ENCODE measurements around the gene KRT86. TPM values are rescaled to one million over a fixed set of nuclear protein-coding genes. Genes with fewer than 3 reads are reported as not detected.

The KRT86 gene
- total and polyA plus RNA-seq, 2 experiments from 2014 or later = 0.35 TPM; not detected in 1

- Histone ChIP-seq H3K4me1 (ENCODE audit: low read depth) (no peaks in the 10 kb centered on the region), H3K9me3 (ENCODE audit: low read depth) (no peaks in the 10 kb centered on the region), H3K27ac (no peak overlapping the region), H3K27me3 (peaks cover 52% of the 10 kb centered on the region), H3K36me3 (no peaks in the 10 kb centered on the region), H3K4me3 (no peak overlapping the region)
- TF ChIP-seq, protein P1, sequence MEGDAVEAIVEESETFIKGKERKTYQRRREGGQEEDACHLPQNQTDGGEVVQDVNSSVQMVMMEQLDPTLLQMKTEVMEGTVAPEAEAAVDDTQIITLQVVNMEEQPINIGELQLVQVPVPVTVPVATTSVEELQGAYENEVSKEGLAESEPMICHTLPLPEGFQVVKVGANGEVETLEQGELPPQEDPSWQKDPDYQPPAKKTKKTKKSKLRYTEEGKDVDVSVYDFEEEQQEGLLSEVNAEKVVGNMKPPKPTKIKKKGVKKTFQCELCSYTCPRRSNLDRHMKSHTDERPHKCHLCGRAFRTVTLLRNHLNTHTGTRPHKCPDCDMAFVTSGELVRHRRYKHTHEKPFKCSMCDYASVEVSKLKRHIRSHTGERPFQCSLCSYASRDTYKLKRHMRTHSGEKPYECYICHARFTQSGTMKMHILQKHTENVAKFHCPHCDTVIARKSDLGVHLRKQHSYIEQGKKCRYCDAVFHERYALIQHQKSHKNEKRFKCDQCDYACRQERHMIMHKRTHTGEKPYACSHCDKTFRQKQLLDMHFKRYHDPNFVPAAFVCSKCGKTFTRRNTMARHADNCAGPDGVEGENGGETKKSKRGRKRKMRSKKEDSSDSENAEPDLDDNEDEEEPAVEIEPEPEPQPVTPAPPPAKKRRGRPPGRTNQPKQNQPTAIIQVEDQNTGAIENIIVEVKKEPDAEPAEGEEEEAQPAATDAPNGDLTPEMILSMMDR (IDR thresholded peaks at IDR 0.05; ENCODE audit: low read depth, low read length) = no peak
- DNase-seq (ENCODE audit: low read depth in 1 of 2, low spot score in 1 of 2) = no peak
Observed at GRCh38 chr12:52350786-52351185, 76.3 kb downstream of the KRT86 start.

DNA sequence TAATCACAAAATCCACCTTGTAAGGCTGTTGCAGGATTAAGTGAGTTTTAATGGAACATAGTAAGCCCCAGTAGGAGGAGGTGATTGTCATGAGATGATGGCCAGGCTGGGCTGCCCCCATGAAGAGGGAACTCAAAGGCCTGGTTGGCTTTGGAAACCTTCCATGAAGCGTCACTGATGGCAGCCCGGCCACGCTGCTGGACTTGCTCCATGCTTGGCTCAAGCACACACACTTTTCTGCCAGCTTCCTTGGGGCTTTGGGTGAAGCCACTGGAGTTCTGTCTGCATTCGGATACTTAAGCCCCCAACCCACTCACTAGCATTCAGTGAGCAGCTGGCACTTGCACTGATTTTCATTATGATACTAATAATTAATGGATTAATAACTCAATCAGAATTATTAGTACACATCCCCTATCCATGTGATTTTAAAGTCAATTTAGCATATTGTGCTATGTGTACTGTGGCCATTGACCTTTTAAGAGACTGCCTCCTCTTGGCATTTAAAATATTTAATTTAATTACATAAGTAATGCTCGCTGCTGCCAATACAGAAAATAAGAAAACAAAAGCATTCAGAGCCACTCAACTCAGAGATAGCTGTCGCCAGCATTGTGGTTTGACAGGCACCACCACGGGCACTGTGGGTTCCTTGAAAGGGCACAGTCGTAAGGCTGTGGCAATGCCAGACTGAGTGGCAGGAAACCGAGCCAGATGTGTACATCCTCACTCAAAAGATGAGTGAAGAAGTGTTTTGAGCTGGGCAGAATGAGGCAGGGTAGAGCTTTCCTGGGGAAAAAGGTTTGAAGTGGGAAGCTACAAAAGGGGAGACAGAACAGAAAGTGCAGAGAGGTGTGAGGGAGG is 77.0 kb downstream of the KRT86 start:
- Histone ChIP-seq H3K27ac (no peak overlapping the region), H3K4me1 (ENCODE audit: low read depth) (no peaks in the 10 kb centered on the region), H3K4me3 (no peak overlapping the region), H3K36me3 (no peaks in the 10 kb centered on the region), H3K9me3 (ENCODE audit: low read depth) (no peaks in the 10 kb centered on the region), H3K27me3 (peaks cover 52% of the 10 kb centered on the region)
- DNase-seq (ENCODE audit: low read depth in 1 of 2, low spot score in 1 of 2) = no peak
- TF ChIP-seq, protein P1 (IDR thresholded peaks at IDR 0.05; ENCODE audit: low read depth, low read length) = no peak

- H3K27me3 ChIP-seq = peaks cover 57% of the 10 kb centered on the region
- DNase-seq (ENCODE audit: low read depth in 1 of 2, low spot score in 1 of 2) = no peak
- no peaks in the 10 kb centered on the region for H3K4me1 ChIP-seq (ENCODE audit: low read depth)
- H3K9me3 ChIP-seq (ENCODE audit: low read depth) = no peaks in the 10 kb centered on the region
- H3K27ac ChIP-seq = no peak overlapping the region
- no peaks in the 10 kb centered on the region for H3K36me3 ChIP-seq
- TF ChIP-seq, protein P1 (IDR thresholded peaks at IDR 0.05; ENCODE audit: low read depth, low read length) = no peak
- H3K4me3 ChIP-seq = no peak overlapping the region
Observed at GRCh38 chr12:52352951-52353350, 78.5 kb downstream of the KRT86 start.

- peaks cover 57% of the 10 kb centered on the region for H3K27me3 ChIP-seq
- no peaks in the 10 kb centered on the region for H3K9me3 ChIP-seq (ENCODE audit: low read depth)
- TF ChIP-seq, protein P1 (IDR thresholded peaks at IDR 0.05; ENCODE audit: low read depth, low read length) = no peak
- H3K27ac ChIP-seq = no peak overlapping the region
- no peaks in the 10 kb centered on the region for H3K36me3 ChIP-seq
- no peaks in the 10 kb centered on the region for H3K4me1 ChIP-seq (ENCODE audit: low read depth)
- no peak overlapping the region for H3K4me3 ChIP-seq
- no peak for DNase-seq (ENCODE audit: low read depth in 1 of 2, low spot score in 1 of 2)
Observed at GRCh38 chr12:52353766-52354165, 79.3 kb downstream of the KRT86 start.

GRCh38 chr12:52354200-52354599 is 79.8 kb downstream of the KRT86 start:
- H3K27me3 ChIP-seq = peaks cover 57% of the 10 kb centered on the region

More at GRCh38 chr12:52354200-52354599, 79.8 kb downstream of the KRT86 start:
- DNase-seq (ENCODE audit: low read depth in 1 of 2, low spot score in 1 of 2) = no peak
- Histone ChIP-seq H3K36me3 (no peaks in the 10 kb centered on the region), H3K27ac (no peak overlapping the region), H3K9me3 (ENCODE audit: low read depth) (no peaks in the 10 kb centered on the region), H3K4me1 (ENCODE audit: low read depth) (no peaks in the 10 kb centered on the region), H3K4me3 (no peak overlapping the region)
- TF ChIP-seq, protein P1 (IDR thresholded peaks at IDR 0.05; ENCODE audit: low read depth, low read length) = no peak

Measured in cardiac muscle cell (in vitro differentiated cells and primary cell).